NCI-H2171 treated with DMSO at 0.1 percent for 48 hours (cell line): ENCODE measurements around the gene TBX2.

Source experiments
- DNase-seq: peaks from one replicate; lab custom pipeline; 2025; lab: John Stamatoyannopoulos, UW

The TBX2 gene

GRCh38 chr17:61454381-61455323, 55.0 kb downstream of the TBX2 start:
- DNase-seq, result no peak

DNA sequence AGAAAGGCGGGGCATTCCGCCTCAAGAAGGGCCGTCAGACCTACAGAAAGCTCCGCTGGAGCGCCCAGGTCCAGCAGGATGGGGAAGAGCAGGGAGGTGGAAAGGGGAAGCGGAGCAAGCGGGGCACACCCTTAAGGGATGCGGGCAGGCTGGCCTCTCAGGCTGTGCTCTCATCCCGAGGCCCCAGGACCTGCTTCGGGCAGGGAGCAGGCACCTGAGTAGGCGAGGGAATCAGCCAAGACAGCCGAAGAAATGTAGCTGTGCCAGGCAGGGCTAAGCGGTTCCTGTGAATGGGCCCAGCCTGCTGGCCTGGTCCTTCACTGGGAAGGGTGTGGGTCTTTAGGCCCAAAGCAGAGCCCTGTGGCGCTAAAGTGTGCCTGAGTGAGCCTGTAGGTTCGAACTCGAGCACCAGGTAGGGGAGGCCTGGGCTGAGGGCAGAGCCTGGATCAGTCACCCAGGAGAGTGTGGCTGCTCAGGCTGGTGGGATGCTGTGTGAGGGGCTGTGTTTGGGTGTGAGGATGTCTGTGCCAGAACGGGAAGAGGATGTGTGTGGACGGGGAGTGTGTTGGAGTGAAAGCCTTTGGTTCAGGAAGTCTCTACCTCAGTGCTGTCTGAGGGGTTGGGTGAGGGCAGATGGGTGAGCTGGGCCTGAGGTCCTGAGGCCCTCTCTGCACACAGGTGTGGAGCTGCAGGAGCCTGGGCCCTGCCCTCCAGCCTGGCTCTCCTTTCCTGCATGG, 55.8 kb downstream of the TBX2 start:
- DNase-seq, result no peak

- no peak for DNase-seq
Measured at GRCh38 chr17:61456061-61456681, 56.5 kb downstream of the TBX2 start.

GRCh38 chr17:61456688-61457225, 57.1 kb downstream of the TBX2 start:
- no peak for DNase-seq

DNA sequence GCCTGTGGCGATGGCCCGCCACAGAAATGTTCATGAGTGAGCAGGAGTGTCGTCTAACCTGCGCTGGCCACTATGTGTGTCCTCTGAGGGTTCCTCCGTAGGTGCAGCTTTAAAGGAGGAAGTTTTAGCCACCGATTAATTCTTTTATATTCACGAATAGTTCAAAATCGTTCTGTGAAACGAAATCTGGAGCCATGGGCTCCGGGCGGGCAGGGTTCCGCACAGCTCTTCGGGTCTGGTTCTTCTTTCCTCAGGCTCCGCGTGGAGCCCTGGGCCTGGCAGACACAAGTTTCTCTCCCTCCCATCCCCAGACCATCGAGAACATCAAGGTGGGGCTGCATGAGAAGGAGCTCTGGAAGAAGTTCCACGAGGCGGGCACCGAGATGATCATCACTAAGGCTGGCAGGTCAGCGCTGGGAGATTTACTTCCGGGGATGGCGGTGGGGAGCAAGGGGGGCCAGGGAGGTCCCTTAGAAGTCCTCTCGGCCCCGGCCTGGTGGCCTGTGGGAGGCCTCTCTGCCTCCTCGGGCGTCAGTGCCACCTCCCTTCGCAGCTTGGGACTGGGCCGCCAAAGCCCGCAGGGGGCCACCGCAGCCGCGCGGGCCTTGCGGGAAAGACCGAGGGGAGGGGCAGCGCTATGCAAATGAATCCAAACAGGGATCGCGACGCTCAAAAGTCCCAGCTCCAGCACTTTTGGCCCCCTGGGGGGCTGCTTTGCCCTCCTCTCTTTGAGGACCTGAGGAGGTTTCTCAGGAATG, 57.8 kb downstream of the TBX2 start:
- no peak for DNase-seq

DNA sequence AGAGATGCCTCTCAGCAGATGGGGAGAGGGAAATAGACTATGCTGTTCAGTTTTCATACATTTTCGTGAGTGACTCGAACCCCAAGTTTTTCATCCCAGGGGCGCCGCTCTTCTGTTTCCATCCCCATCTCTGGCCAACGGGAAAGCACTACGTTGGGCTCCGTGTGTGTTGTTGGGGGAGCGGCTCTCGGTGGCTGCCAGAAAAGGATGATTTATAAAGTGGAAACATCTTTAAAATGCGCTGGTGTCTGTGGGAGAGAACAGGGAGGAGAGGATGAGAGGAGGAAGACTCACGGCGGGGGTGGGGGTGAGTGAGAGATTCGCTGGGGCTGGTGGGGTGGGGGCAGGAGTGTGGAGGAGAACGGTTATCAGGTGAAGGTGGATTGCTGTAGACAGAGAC, 58.4 kb downstream of the TBX2 start:
- no peak for DNase-seq

- no peak for DNase-seq
Measured at GRCh38 chr17:61458421-61459141, 58.9 kb downstream of the TBX2 start.
